Stimulated activated CD4-positive, alpha-beta T cell treated with anti-CD3 and anti-CD28 coated beads, Interleukin-15, amount 100 ng/mL, for 1 hour (primary cell): Measurements from ENCODE around the gene TMEM92.

Experiments used
- DNase-seq, 2 donors: peaks; one replicate each; pipeline ENCODE4 v3.0.0-alpha.2; 2020; ENCODE audit warnings: low read depth in 1 of 2, low spot score in 1 of 2

TMEM92 gene

GRCh38 chr17:50274142-50274896 is at the start of gene TMEM92:
TSS of gene TMEM92 (plus strand) at chr17:50274466. CDS start at chr17:50274502, 36 bp downstream.
- DNase-seq = no peak

- DNase-seq = no peak
Measured at GRCh38 chr17:50225701-50226240, 48.5 kb upstream of the TMEM92 start.

GRCh38 chr17:50234581-50234980 is 39.7 kb upstream of the TMEM92 start:
- DNase-seq = no peak

GRCh38 chr17:50237901-50238300 is 36.4 kb upstream of the TMEM92 start:
- DNase-seq = no peak

- DNase-seq = no peak
Measured at GRCh38 chr17:50238601-50239280, 35.5 kb upstream of the TMEM92 start.

GRCh38 chr17:50239937-50240336 is 34.3 kb upstream of the TMEM92 start:
- no peak for DNase-seq

- DNase-seq = no peak
Measured at GRCh38 chr17:50240851-50241250, 33.4 kb upstream of the TMEM92 start.

GRCh38 chr17:50241431-50241830 is 32.8 kb upstream of the TMEM92 start:
- no peak for DNase-seq

GRCh38 chr17:50244771-50245170 is 29.5 kb upstream of the TMEM92 start:
- DNase-seq = no peak

GRCh38 chr17:50248255-50248654 is 26.0 kb upstream of the TMEM92 start:
- DNase-seq = no peak

- DNase-seq = no peak
Measured at GRCh38 chr17:50252781-50253180, 21.5 kb upstream of the TMEM92 start.

- no peak for DNase-seq
Measured at GRCh38 chr17:50255766-50256635, 18.3 kb upstream of the TMEM92 start.

GRCh38 chr17:50256826-50257618 is 17.2 kb upstream of the TMEM92 start:
- no peak for DNase-seq

- DNase-seq = no peak
Measured at GRCh38 chr17:50257676-50258224, 16.5 kb upstream of the TMEM92 start.

GRCh38 chr17:50258647-50259476 is 15.4 kb upstream of the TMEM92 start:
- no peak for DNase-seq

GRCh38 chr17:50259477-50260324 is 14.6 kb upstream of the TMEM92 start:
- DNase-seq = no peak

GRCh38 chr17:50260501-50260911 is 13.8 kb upstream of the TMEM92 start:
- DNase-seq = no peak
